Measurements from ENCODE around the gene MYO10. TPM values are rescaled to one million over a fixed set of nuclear protein-coding genes. Genes with fewer than 3 reads are reported as not detected.

MYO10 gene
- total RNA-seq, 3 donors from 2014 or later (not counting 1 experiment from before 2014, with no cell fraction given) = 0.83 to 1.2 TPM; not detected in 1

- Histone ChIP-seq H3K4me1 (ENCODE audit: control insufficient read depth, insufficient read depth, low read length) (no peaks in the 10 kb centered on the region), H3K27ac (ENCODE audit: low read length) (no peak overlapping the region), H3K27me3 (ENCODE audit: control insufficient read depth, insufficient read depth, low read length) (no peaks in the 10 kb centered on the region), H3K4me3 (ENCODE audit: low read length) (no peak overlapping the region), H3K9me3 (ENCODE audit: control insufficient read depth, insufficient read depth, low read length) (no peaks in the 10 kb centered on the region), H3K36me3 (ENCODE audit: control insufficient read depth, insufficient read depth, low read length) (no peaks in the 10 kb centered on the region)
- TF ChIP-seq CTCF (IDR thresholded peaks at IDR 0.05) = no peak
- 31% methylated on average over 11 of the region's 12 CpGs for WGBS (ENCODE audit: insufficient coverage)
- Mint-ChIP-seq H3K4me3 (no peak overlapping the region), H3K9me3 (no peaks in the 10 kb centered on the region), H3K4me1 (peaks cover 0 to 6% of the 10 kb centered on the region in 2 donors), H3K27me3 (ENCODE audit: low read depth in 2 of 2) (no peaks in the 10 kb centered on the region), H3K27ac (no peak overlapping the region), H3K36me3 (no peaks in the 10 kb centered on the region)
- ATAC-seq = no peak
- no peak for DNase-seq
- intact Hi-C loops (cut with micrococcal nuclease) = no loop called here
These were observed 129.2 kb downstream of the MYO10 start for GRCh38 chr5:16806711-16807546.

GRCh38 chr5:16805486-16805885 is 130.6 kb downstream of the MYO10 start:
- peaks cover 0 to 6% of the 10 kb centered on the region in 2 donors for H3K4me1 Mint-ChIP-seq
- H3K27ac Mint-ChIP-seq = no peak overlapping the region
- Histone ChIP-seq H3K36me3 (ENCODE audit: control insufficient read depth, insufficient read depth, low read length) (no peaks in the 10 kb centered on the region), H3K27me3 (ENCODE audit: control insufficient read depth, insufficient read depth, low read length) (no peaks in the 10 kb centered on the region), H3K27ac (ENCODE audit: low read length) (no peak overlapping the region), H3K4me1 (ENCODE audit: control insufficient read depth, insufficient read depth, low read length) (no peaks in the 10 kb centered on the region), H3K4me3 (ENCODE audit: low read length) (no peak overlapping the region), H3K9me3 (ENCODE audit: control insufficient read depth, insufficient read depth, low read length) (no peaks in the 10 kb centered on the region)
- intact Hi-C loops (cut with micrococcal nuclease) = no loop called here
- no peak for DNase-seq
- no peak for TF ChIP-seq CTCF (IDR thresholded peaks at IDR 0.05)
- ATAC-seq = no peak
- no peak overlapping the region for H3K4me3 Mint-ChIP-seq
- H3K27me3 Mint-ChIP-seq (ENCODE audit: low read depth in 2 of 2) = no peaks in the 10 kb centered on the region
- no peaks in the 10 kb centered on the region for H3K36me3 Mint-ChIP-seq
- no peaks in the 10 kb centered on the region for H3K9me3 Mint-ChIP-seq
- 80% methylated on average over 7 of the region's 7 CpGs for WGBS (ENCODE audit: insufficient coverage)

GRCh38 chr5:16803831-16804230 is 132.3 kb downstream of the MYO10 start:
- DNase-seq = no peak
- H3K36me3 Mint-ChIP-seq = no peaks in the 10 kb centered on the region
- intact Hi-C loops (cut with micrococcal nuclease) = no loop called here
- no peak for TF ChIP-seq CTCF (IDR thresholded peaks at IDR 0.05)
- H3K4me3 Mint-ChIP-seq = no peak overlapping the region
- H3K9me3 Mint-ChIP-seq = no peaks in the 10 kb centered on the region
- H3K27ac ChIP-seq (ENCODE audit: low read length) = no peak overlapping the region
- 92% methylated on average over 9 of the region's 9 CpGs for WGBS (ENCODE audit: insufficient coverage)
- ATAC-seq = no peak
- H3K4me3 ChIP-seq (ENCODE audit: low read length) = no peak overlapping the region
- H3K36me3 ChIP-seq (ENCODE audit: control insufficient read depth, insufficient read depth, low read length) = no peaks in the 10 kb centered on the region
- peaks cover 0 to 6% of the 10 kb centered on the region in 2 donors for H3K4me1 Mint-ChIP-seq
- no peaks in the 10 kb centered on the region for H3K9me3 ChIP-seq (ENCODE audit: control insufficient read depth, insufficient read depth, low read length)
- H3K27me3 Mint-ChIP-seq (ENCODE audit: low read depth in 2 of 2) = no peaks in the 10 kb centered on the region
- no peaks in the 10 kb centered on the region for H3K4me1 ChIP-seq (ENCODE audit: control insufficient read depth, insufficient read depth, low read length)
- no peaks in the 10 kb centered on the region for H3K27me3 ChIP-seq (ENCODE audit: control insufficient read depth, insufficient read depth, low read length)
- H3K27ac Mint-ChIP-seq = no peak overlapping the region

GRCh38 chr5:16800477-16800876 is 135.6 kb downstream of the MYO10 start:
- no peak for DNase-seq
- Mint-ChIP-seq H3K4me3 (no peak overlapping the region), H3K36me3 (no peaks in the 10 kb centered on the region), H3K27ac (no peak overlapping the region), H3K27me3 (ENCODE audit: low read depth in 2 of 2) (no peaks in the 10 kb centered on the region), H3K4me1 (no peaks in the 10 kb centered on the region), H3K9me3 (no peaks in the 10 kb centered on the region)
- no peak for ATAC-seq
- no peak for TF ChIP-seq CTCF (IDR thresholded peaks at IDR 0.05)
- H3K27me3 ChIP-seq (ENCODE audit: control insufficient read depth, insufficient read depth, low read length) = no peaks in the 10 kb centered on the region
- H3K4me1 ChIP-seq (ENCODE audit: control insufficient read depth, insufficient read depth, low read length) = no peaks in the 10 kb centered on the region
- H3K4me3 ChIP-seq (ENCODE audit: low read length) = no peak overlapping the region
- intact Hi-C loops (cut with micrococcal nuclease) = no loop called here
- H3K36me3 ChIP-seq (ENCODE audit: control insufficient read depth, insufficient read depth, low read length) = no peaks in the 10 kb centered on the region
- H3K9me3 ChIP-seq (ENCODE audit: control insufficient read depth, insufficient read depth, low read length) = no peaks in the 10 kb centered on the region
- WGBS (ENCODE audit: insufficient coverage) = 88% methylated on average over 7 of the region's 10 CpGs
- no peak overlapping the region for H3K27ac ChIP-seq (ENCODE audit: low read length)

Measured in natural killer cell (primary cell).